Measurements from ENCODE around the gene NOP10. TPM values are rescaled to one million over a fixed set of nuclear protein-coding genes. Genes with fewer than 3 reads are reported as not detected.

Gene NOP10
- total RNA-seq, 1 experiment from 2014 or later = 248 TPM

DNA sequence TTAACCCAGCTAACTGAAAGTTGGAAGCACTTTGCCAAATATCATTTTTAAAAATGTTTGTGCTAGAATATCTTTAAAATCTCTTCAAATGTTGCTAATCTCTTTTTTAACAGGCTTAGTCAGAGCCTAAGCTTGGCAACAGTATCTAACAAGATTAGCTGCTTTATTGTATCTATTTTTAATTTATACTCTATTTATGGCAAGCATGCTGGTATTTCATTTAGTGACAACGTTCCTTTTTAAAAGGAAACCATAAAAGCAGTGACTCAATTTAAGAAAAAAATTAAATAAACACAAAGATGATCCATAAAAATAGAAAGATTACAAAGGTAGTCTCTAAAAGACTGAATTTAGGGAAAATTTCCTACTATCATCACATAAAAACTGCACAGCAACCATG is 45.9 kb downstream of the NOP10 start:
- H3K27ac ChIP-seq = no peak overlapping the region
- no peaks in the 10 kb centered on the region for H3K27me3 ChIP-seq (replicated peaks)
- no peak for DNase-seq (ENCODE audit: low read depth in 1 of 2, low spot score in 2 of 2)
- no peaks in the 10 kb centered on the region for H3K4me1 ChIP-seq (replicated peaks)
- H3K9me3 ChIP-seq (replicated peaks) = no peaks in the 10 kb centered on the region
- no peak overlapping the region for H3K4me3 ChIP-seq
- no peaks in the 10 kb centered on the region for H3K36me3 ChIP-seq

DNA sequence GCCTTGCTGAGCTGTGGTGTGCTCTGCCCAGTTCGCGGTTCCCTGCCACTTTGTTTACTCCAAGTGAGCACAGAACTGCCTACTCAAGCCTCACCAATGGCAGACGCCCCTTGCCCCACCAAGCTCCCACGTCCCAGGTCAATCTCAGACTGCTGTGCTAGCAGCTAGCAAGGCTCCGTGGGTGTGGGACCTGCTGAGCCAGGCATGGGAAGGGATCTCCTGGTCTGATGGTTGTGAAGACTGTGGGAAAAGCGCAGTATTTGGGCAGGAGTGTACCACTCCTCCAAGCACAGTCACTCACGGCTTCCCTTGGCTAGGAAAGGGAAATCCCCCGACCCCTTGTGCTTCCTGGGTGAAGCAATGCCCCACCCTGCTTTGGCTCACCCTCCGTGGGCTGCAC is 50.3 kb downstream of the NOP10 start:
- 0 out of 2 replicates have a peak, but pooled peaks cover 2% of the 10 kb centered on the region for H3K27me3 ChIP-seq (replicated peaks)
- DNase-seq (ENCODE audit: low read depth in 1 of 2, low spot score in 2 of 2) = no peak
- no peak overlapping the region for H3K27ac ChIP-seq
- H3K9me3 ChIP-seq (replicated peaks) = no peaks in the 10 kb centered on the region
- no peak overlapping the region for H3K4me3 ChIP-seq
- H3K4me1 ChIP-seq (replicated peaks) = no peaks in the 10 kb centered on the region
- H3K36me3 ChIP-seq = no peaks in the 10 kb centered on the region

Other genes starting within 250 kb of the NOP10 start
- gene EMC7, start 241.3 kb downstream of the NOP10 start, total RNA-seq (2014; rRNA removed; shearing (Covaris generic)) = 27.1 and 42.5 TPM in 2 replicates
- gene PGBD4, start 241.1 kb downstream of the NOP10 start, total RNA-seq (2014; rRNA removed; shearing (Covaris generic)) = 1.5 and 2.5 TPM in 2 replicates
- gene KATNBL1, start 133.0 kb downstream of the NOP10 start, total RNA-seq (2014; rRNA removed; shearing (Covaris generic)) = 75.8 and 91.2 TPM in 2 replicates
- 224 and 283 TPM in 2 replicates for gene EMC4, start 118.1 kb downstream of the NOP10 start, total RNA-seq (2014; rRNA removed; shearing (Covaris generic))
- 1.8 and 2.4 TPM in 2 replicates for gene SLC12A6, start 5.4 kb downstream of the NOP10 start, total RNA-seq (2014; rRNA removed; shearing (Covaris generic))
- gene NUTM1, start 179 bp upstream of the NOP10 start, total RNA-seq (2014; rRNA removed; shearing (Covaris generic)) = not detected in 2 replicates
- 7.5 and 13.9 TPM in 2 replicates for gene LPCAT4, start 24.1 kb upstream of the NOP10 start, total RNA-seq (2014; rRNA removed; shearing (Covaris generic))
- gene GOLGA8A, start 94.7 kb upstream of the NOP10 start, total RNA-seq (2014; rRNA removed; shearing (Covaris generic)) = 3.4 and 16.0 TPM in 2 replicates
- 15.9 and 20.9 TPM in 2 replicates for gene GOLGA8B, start 240.5 kb upstream of the NOP10 start, total RNA-seq (2014; rRNA removed; shearing (Covaris generic))